LHCN-M2 (cell line): ENCODE results near the gene MTTP. TPM values are rescaled to one million over a fixed set of nuclear protein-coding genes. Genes with fewer than 3 reads are reported as not detected.

Experiments
- DNase-seq: peaks from one replicate; pipeline ENCODE4 v3.0.0-alpha.2; 2012; ENCODE audit warnings: low read depth
- total RNA-seq: library from RNA; depleted of rRNA; stranded (reverse); fragments of >200 nt; gene quantifications from 2 replicates; pipeline ENCODE4 v1.2.3, GENCODE V29; 2014; rRNA removed

The MTTP gene
- total RNA-seq, 1 experiment from 2014 or later, result 0.06 TPM

- DNase-seq, result no peak
Observed at GRCh38 chr4:99670409-99671073, 95.9 kb downstream of the MTTP start.

Other genes starting within 250 kb of the MTTP start
- gene ADH1C, start 222.1 kb upstream of the MTTP start, total RNA-seq, result not detected in 2 replicates
- gene ADH7, start 139.5 kb upstream of the MTTP start, total RNA-seq, result not detected in 2 replicates
- gene C4orf17, start 63.8 kb upstream of the MTTP start, total RNA-seq, result not detected in 2 replicates
- 6.0 and 9.6 TPM in 2 replicates for gene TRMT10A, start 10.8 kb upstream of the MTTP start, total RNA-seq
- gene C4orf54, start 83.0 kb downstream of the MTTP start, total RNA-seq, result 0.19 and 0.29 TPM in 2 replicates
- not detected in 2 replicates for gene DAPP1, start 242.0 kb downstream of the MTTP start, total RNA-seq